HepG2 (cell line): ENCODE measurements around the gene TAMM41. TPM values are rescaled to one million over a fixed set of nuclear protein-coding genes. Genes with fewer than 3 reads are reported as not detected.

Experiments used
- FOXO1 ChIP-seq: sonication (generic); formaldehyde crosslinking; IDR thresholded peaks from 2 replicates; pipeline ENCODE4 v1.4.0; 2020; ENCODE audit warnings: missing genetic modification reagents
- GTF3A ChIP-seq: sonication (generic); formaldehyde crosslinking; conservative IDR thresholded peaks from 2 replicates; pipeline ENCODE4 v1.4.0; 2020; ENCODE audit warnings: mild to moderate bottlenecking, missing genetic modification reagents
- KDM5A ChIP-seq: fragments of 200-600 bp; sonication (generic); IDR thresholded peaks from 2 replicates; pipeline ENCODE4 v1.7.0; 2018; ENCODE audit warnings: antibody characterized with exemption, mild to moderate bottlenecking, low read length, borderline replicate concordance
- KLF9 ChIP-seq: IDR thresholded peaks from 2 replicates; pipeline ENCODE4 v1.6.1; 2016; ENCODE audit warnings: low read depth
- MAFK ChIP-seq, 2 experiments: IDR thresholded peaks in 1 of 2; conservative IDR thresholded peaks in 1 of 2; 2 replicates each; pipeline ENCODE4 v1.6.1; 2011; ENCODE audit warnings: improper control_type of control experiment in 2 of 2, low read length in 2 of 2
- NR2F1 ChIP-seq, 2 experiments: fragments of 450-650 bp in 1 of 2; formaldehyde crosslinking in 1 of 2; IDR thresholded peaks; 2 replicates each; pipeline versions ENCODE4 v1.5.0 to v1.6.1; 2016 to 2020; ENCODE audit warnings: mild to moderate bottlenecking in 1 of 2, missing compliant biosample characterization in 1 of 2, missing genetic modification reagents in 1 of 2, moderate library complexity in 1 of 2
- SYNCRIP ChIP-seq: fragments of 200-400 bp; formaldehyde crosslinking; IDR thresholded peaks from 2 replicates; pipeline ENCODE4 v1.6.1; 2018; ENCODE audit warnings: mild to moderate bottlenecking, low read depth, low read length; ENCODE audit not compliant: insufficient read depth
- TAF1 ChIP-seq: sonication (generic); formaldehyde crosslinking; IDR thresholded peaks from 2 replicates; pipeline ENCODE4 v1.4.0; 2020; ENCODE audit warnings: missing genetic modification reagents
- TBL1XR1 ChIP-seq: fragments of 150-350 bp; IDR thresholded peaks from 2 replicates; pipeline ENCODE4 v1.6.1; 2014; ENCODE audit warnings: borderline replicate concordance, low read length; ENCODE audit not compliant: partially characterized antibody
- THYN1 ChIP-seq: sonication (generic); formaldehyde crosslinking; IDR thresholded peaks from 2 replicates; pipeline ENCODE4 v1.8.1; 2023; ENCODE audit warnings: low read depth, mild to moderate bottlenecking, moderate library complexity, missing genetic modification reagents, borderline replicate concordance
- ZBTB46 ChIP-seq: sonication (generic); formaldehyde crosslinking; IDR thresholded peaks from 2 replicates; pipeline ENCODE4 v1.4.0; 2020; ENCODE audit warnings: mild to moderate bottlenecking, missing genetic modification reagents, borderline replicate concordance
- ZNF276 ChIP-seq: sonication (generic); formaldehyde crosslinking; IDR thresholded peaks from 2 replicates; pipeline ENCODE4 v1.4.0; 2020; ENCODE audit warnings: mild to moderate bottlenecking, low read depth, missing genetic modification reagents
- ZNF564 ChIP-seq: sonication (generic); formaldehyde crosslinking; IDR thresholded peaks from 2 replicates; pipeline ENCODE4 v1.8.1; 2023; ENCODE audit warnings: mild to moderate bottlenecking, missing genetic modification reagents
- polyA plus RNA-seq, 8 experiments: library from polyadenylated mRNA; depleted of rRNA in 3 of 8; stranded (reverse) in 7 of 8; unstranded in 1 of 8; fragments of >200 nt; fragmentation: Illumina TruSeq in 4 of 8; extraction: Trizol in 4 of 8; gene quantifications; 2 replicates each; pipeline versions ENCODE4 v1.2.1 to v1.2.3, GENCODE V29; 2011 to 2016; ENCODE audit warnings: low read depth in 4 of 8, missing spikeins in 1 of 8, mixed read lengths in 1 of 8; ENCODE audit not compliant: insufficient read depth in 1 of 8
- total RNA-seq, 5 experiments: library from RNA; depleted of rRNA; stranded (reverse); fragments of >200 nt; fragmentation: Illumina TruSeq; extraction: Trizol; gene quantifications; 2 replicates each; pipeline ENCODE4 v1.2.3, GENCODE V29; 2016; ENCODE audit warnings: low read depth in 1 of 5
- TF ChIP-seq, protein P1 (sequence below): sonication (generic); formaldehyde crosslinking; IDR thresholded peaks from 2 replicates; pipeline ENCODE4 v1.4.0; 2020; ENCODE audit warnings: missing genetic modification reagents
- TF ChIP-seq, protein P2 (sequence below): sonication (generic); formaldehyde crosslinking; IDR thresholded peaks from 2 replicates; pipeline ENCODE4 v1.4.0; 2020; ENCODE audit warnings: mild to moderate bottlenecking, missing genetic modification reagents

The TAMM41 gene
- total and polyA plus RNA-seq, 2 of the 13 experiments (the other 11 are each of a cell fraction or from before 2014, with no cell fraction given) = 9.9 to 12.2 TPM

GRCh38 chr3:11846281-11847266 is at the start of gene TAMM41 (continued):
- TF ChIP-seq ZNF276 (CRISPR knock-in tag) (no peak), KLF9 (CRISPR knock-in tag) (no peak), NR2F1 (CRISPR knock-in tag; IDR thresholded peaks at IDR 0.05) (no peak), ZBTB46 (CRISPR knock-in tag) (0 out of 2 replicates have a peak, but pooled peaks have one; percentile 29), ZNF564 (CRISPR knock-in tag) (peak; percentile 67; the same call in 1 of the 2 replicates), MAFK (conservative IDR thresholded peaks at IDR 0.05 in 1 of 2, IDR thresholded peaks at IDR 0.05 in 1 of 2; ENCODE audit: low read length in 2 of 2) (no peak), THYN1 (CRISPR knock-in tag) (no peak), TAF1 (peak; percentile 92), TBL1XR1 (no peak), FOXO1 (CRISPR knock-in tag) (peak; percentile 64), SYNCRIP (no peak), GTF3A (CRISPR knock-in tag) (0 out of 2 replicates have a peak, but pooled peaks have one; percentile 65), KDM5A (peak; percentile 35; the same call in 1 of the 2 replicates)
- TF ChIP-seq, protein P1, sequence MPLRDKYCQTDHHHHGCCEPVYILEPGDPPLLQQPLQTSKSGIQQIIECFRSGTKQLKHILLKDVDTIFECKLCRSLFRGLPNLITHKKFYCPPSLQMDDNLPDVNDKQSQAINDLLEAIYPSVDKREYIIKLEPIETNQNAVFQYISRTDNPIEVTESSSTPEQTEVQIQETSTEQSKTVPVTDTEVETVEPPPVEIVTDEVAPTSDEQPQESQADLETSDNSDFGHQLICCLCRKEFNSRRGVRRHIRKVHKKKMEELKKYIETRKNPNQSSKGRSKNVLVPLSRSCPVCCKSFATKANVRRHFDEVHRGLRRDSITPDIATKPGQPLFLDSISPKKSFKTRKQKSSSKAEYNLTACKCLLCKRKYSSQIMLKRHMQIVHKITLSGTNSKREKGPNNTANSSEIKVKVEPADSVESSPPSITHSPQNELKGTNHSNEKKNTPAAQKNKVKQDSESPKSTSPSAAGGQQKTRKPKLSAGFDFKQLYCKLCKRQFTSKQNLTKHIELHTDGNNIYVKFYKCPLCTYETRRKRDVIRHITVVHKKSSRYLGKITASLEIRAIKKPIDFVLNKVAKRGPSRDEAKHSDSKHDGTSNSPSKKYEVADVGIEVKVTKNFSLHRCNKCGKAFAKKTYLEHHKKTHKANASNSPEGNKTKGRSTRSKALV = peak; percentile 48; the same call in 1 of the 2 replicates
- TF ChIP-seq, protein P2, sequence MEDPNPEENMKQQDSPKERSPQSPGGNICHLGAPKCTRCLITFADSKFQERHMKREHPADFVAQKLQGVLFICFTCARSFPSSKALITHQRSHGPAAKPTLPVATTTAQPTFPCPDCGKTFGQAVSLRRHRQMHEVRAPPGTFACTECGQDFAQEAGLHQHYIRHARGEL = peak; percentile 80
